ENCODE results near the gene MXD1.
"Not testable (repeated sequence)": the region's sequence is repeated elsewhere in the genome, so short reads cannot be mapped to it uniquely, and the experiment has no call there.

MXD1 gene

DNA sequence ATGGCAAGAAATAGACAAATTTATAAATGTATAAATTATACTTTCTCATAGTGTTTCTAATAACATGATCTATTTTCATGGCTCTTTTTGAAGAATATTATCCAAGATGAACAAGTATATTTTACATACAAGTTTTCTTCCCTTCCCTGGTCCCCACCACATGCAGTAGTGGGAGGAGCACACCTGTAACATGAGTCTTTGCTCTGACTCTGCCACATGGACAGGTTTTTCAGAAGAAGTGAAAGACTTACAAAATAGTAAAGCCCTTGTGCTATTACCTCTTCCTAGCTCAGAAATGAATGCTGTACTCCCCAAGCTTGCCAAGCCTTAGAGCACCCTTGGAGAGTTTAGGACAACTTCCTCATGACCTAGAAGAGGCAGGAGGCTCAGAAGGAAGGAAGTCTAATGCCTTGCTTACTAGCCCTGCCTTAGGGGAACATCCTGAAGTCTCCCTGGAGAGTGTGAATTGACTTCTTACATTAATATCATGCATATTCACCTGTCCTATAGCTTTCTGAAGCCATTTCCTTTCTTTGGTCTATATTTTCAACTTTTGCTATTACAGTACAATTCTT lies 18.4 kb downstream of the MXD1 start:
- no peak for DNase-seq (ENCODE audit: low read depth in 2 of 3, low spot score in 1 of 3)

DNA sequence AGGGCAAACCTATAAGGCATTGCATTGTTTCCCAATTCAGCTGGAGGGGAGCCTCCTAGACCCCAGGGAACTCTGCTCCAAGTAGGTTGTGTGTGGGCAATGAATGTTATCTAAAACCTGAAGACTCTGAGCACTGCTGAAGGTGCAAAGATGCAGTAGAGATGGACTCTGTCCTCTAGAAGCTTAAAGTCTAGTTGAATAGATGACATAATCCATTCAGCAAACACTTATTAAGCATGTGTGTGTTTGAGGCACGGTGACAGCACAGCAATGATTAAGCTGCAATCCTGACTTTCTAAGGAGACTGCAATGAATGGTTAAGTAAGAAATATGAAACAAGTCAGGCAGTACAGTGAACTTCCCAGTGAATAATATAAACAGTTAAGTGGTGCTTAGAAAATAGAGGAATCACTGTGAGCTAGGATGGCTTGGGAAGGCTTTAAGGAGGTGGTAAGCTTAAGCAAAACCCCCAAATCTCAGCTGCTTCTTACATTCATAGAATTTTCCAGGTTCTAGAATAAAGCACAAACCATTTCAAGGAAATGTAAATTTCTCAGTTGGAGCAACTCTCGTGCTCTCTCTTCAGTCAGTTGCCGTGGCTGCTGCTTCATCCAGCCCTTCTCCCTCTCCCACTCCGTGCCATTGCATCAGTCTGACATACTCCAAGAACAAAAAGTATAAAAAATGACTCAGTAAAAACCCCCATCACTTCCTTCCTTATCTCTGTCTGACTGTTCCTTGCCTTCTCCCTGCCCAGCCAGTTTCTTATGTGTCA lies 19.1 kb downstream of the MXD1 start:
- DNase-seq (ENCODE audit: low read depth in 2 of 3, low spot score in 1 of 3) = no peak

DNA sequence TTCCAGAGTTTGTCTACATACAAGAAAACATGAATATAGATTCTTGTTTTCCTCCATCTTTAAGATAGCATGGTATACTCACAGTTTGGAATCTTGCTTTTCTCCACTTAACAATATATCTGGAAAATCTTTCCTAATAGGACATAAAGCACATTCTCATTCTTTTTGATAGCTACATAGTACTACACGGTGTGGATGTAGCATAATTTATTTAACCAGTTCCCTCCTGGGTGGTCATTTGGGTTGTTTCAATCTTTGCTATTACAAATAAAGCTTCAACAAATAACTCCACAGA lies 19.7 kb downstream of the MXD1 start:
- DNase-seq (ENCODE audit: low read depth in 2 of 3, low spot score in 1 of 3) = no peak

DNA sequence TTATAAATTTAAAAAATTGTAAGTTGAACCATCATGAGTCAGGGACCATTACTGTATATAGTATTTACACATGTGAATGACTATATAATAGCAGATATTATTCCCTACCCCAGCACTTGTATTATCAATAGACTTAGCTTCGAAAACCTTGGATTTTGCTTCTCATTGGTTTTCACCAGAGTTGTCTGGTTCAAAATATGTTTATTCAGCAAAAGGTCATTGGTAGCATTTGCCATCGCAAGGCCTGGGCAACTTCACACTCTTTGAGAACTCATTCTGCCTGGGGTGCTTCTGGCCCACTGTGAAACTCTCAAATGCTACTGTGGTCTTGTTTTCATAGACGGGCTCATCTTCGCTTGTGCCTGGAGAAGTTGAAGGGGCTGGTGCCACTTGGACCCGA lies 20.1 kb downstream of the MXD1 start:
- DNase-seq (ENCODE audit: low read depth in 2 of 3, low spot score in 1 of 3) = no peak

DNA sequence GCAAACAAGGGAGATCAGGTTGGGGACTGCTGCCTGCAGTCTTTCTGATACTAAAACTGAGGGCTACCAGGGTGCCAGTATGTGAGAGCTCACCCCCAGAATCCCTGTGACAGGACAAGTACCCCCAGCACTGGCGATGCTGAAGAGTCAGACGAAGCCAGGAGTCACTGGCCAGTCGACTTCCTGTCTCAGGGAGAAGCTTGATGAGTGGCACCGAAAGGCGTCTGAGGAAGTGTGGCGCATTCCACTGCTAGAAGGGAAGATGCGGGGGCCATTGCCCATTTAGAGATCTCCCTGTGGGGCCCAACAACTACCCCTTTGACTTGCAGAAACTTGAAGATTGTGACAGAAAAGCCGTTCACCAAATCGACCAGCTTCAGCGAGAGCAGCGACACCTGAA lies 22.0 kb downstream of the MXD1 start:
- DNase-seq (ENCODE audit: low read depth in 2 of 3, low spot score in 1 of 3) = no peak

DNA sequence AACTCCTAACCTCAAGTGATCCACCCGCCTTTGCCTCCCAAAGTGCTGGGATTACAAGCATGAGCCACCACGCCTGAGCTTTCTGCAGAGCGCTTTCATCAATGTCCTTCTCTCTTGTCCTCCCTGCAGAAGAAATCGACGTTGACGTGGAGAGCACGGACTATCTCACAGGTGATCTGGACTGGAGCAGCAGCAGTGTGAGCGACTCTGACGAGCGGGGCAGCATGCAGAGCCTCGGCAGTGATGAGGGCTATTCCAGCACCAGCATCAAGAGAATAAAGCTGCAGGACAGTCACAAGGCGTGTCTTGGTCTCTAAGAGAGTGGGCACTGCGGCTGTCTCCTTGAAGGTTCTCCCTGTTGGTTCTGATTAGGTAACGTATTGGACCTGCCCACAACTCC lies 23.1 kb downstream of the MXD1 start:
- DNase-seq (ENCODE audit: low read depth in 2 of 3, low spot score in 1 of 3) = no peak

DNA sequence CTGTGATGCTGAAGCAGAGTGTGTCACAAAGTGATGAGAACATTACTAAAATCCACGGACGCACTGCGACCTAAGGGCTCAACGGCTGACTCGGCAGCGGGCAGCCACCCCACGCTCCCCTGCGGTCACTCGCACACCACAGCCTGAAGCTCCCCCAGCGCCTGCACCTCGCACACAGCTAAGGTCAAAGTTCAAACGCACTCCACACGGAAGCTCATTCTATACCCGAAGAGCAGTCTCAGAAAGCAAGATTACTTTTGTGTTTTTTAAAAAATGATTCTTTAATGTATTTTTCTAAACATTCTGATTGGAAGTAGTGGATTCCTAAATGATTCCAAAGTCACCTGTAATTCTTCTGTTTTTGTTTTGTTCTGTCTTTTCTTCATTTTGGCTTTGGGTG lies 24.8 kb downstream of the MXD1 start:
- no peak for DNase-seq (ENCODE audit: low read depth in 2 of 3, low spot score in 1 of 3)

DNA sequence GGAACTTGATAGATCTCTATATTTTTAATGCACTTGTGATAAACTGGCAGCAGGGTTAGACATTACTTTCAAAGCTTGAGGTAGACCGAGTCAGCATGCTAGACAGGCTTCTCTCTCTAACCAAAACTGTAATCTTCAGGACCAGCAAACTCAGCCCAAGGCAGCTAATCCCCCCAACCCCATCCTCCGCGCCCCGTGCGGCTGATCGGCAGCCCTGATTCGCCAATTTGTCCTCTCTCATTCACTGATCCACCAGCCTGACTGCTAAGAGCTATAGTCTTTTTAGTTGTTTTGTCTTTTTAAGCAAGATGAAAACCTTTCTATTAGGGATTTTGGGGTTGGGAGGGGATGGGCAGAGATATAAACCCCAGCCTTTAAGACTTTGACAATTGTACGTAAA lies 25.8 kb downstream of the MXD1 start:
- DNase-seq (ENCODE audit: low read depth in 2 of 3, low spot score in 1 of 3) = no peak

DNA sequence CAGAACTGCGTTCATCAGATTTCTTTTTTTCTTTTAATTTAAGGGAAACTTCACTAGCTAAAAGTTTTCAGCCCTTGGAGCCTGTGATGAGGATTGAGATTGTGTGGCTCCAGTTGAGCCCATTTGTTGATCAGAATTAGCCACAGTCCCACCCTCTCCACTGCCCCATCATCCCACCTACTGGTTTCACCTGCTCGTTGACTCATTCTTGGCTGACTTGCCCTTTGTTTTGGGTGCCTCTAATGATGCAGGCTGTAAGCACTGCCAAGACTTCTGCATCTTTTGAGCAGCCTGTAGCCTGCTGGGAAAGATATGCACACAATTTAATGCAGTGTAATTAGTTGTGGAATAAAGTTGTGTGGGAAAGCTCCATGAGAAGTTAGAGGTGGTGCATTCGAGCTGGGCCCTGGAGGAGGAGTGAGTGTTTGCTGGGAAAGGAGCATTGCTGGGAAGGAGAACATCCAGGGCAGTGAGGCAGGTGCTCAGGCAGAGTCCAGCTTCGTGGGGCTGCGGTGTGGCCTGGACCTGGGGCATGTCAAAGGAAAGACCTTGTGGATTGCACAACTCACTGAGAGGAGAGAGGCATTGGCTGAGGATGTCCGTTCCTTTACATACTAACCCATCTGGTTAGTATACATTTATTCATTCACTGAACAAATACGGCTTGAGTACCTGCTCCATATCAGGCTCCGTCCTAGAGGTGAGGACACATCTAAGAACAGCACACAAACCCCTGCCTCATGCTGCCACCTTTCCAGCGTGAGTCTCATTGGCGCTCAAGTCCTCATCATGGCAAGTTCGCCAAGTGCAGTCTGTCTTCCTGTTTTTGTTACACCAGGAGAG lies 28.3 kb downstream of the MXD1 start:
- no peak for DNase-seq (ENCODE audit: low read depth in 2 of 3, low spot score in 1 of 3)

DNA sequence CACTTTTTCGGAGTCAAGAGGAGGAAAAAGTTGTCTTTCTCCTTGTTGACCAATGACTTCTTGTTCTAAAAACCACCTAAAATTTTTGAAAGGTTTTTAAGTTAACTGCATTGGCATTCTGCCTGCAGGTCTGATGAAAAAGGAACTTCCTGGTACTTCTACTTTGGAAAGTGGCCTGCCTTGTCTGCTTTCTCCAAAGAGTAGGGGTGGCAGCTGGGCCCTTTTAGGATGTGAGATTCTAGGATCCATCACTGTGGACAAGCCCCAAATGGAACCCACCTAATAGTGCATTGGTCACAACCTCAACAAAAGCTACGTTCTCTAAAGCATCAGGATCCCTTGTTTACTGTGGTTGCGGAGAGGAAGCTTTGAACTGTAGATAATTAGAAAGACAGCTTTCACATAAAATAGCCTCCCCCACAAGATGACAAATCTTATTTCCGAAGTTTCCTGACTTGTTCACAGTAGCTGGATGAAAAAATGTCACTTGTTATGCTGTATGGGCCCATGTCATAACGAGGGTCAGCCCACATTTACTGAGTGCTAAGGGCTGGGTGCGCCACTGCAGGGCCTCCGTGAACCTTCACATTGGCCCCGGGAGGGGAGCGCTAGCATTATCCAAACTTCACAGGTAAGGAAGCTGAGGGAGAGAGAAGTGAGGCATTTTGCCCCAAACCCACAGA lies 29.1 kb downstream of the MXD1 start:
- no peak for DNase-seq (ENCODE audit: low read depth in 2 of 3, low spot score in 1 of 3)

DNA sequence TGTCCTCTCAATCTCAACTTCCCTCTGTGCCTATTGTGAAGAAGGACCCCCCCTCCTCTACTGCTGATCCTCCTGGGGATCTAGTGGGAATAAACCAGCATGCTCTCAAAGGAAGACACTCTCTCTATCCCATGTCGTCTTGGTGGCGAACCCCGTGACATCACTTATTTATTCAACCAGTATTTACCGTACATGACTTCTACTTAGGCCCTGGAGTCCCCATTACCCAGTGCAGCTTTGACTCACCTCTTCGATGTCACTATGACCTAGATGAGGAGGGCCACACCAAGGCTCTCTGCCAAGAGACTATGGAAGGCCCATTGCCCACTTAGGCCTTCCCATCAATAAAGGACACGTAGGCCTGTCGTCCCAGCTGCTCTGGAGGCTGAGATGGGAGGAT lies 29.8 kb downstream of the MXD1 start:
- no peak for DNase-seq (ENCODE audit: low read depth in 2 of 3, low spot score in 1 of 3)

DNA sequence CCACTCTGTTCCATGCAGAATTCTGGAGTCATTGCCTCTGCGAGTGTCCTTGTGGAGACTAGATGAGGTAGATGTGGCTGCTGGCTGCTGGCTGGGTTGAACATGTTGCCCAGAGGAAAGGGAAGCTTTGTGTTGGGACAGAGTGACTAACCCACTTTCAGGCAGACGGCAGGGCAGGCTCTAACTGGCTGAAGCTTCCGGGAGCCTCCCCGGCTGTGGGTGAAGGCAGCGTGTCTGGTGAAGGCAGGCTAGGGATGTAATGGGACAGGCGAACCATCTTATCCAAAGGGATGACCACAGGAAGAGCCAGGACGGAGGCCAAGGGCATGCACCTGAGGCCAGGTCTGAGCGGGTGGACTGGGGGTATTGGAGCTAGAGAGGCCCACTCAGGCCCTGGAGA lies 30.5 kb downstream of the MXD1 start:
- no peak for DNase-seq (ENCODE audit: low read depth in 2 of 3, low spot score in 1 of 3)

DNA sequence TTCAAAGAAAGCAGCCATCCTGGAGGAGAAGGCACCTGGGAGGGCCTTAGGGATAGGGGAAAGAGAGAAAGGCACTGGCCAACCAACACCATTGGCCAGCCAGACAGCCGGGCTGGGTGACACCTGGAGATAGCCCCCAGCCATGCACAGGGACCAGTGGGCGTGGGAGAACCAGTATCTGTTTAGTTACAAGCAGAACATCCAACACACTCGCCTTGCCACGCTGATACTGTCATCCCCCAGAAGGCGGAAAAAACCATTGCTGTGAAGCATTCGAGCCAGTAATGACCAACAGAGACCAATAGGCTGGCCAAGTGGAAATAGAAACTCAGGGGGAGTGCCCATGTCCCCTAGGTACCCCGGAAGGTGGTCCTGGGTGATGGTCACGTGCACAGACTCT lies 31.0 kb downstream of the MXD1 start:
- no peak for DNase-seq (ENCODE audit: low read depth in 2 of 3, low spot score in 1 of 3)

DNA sequence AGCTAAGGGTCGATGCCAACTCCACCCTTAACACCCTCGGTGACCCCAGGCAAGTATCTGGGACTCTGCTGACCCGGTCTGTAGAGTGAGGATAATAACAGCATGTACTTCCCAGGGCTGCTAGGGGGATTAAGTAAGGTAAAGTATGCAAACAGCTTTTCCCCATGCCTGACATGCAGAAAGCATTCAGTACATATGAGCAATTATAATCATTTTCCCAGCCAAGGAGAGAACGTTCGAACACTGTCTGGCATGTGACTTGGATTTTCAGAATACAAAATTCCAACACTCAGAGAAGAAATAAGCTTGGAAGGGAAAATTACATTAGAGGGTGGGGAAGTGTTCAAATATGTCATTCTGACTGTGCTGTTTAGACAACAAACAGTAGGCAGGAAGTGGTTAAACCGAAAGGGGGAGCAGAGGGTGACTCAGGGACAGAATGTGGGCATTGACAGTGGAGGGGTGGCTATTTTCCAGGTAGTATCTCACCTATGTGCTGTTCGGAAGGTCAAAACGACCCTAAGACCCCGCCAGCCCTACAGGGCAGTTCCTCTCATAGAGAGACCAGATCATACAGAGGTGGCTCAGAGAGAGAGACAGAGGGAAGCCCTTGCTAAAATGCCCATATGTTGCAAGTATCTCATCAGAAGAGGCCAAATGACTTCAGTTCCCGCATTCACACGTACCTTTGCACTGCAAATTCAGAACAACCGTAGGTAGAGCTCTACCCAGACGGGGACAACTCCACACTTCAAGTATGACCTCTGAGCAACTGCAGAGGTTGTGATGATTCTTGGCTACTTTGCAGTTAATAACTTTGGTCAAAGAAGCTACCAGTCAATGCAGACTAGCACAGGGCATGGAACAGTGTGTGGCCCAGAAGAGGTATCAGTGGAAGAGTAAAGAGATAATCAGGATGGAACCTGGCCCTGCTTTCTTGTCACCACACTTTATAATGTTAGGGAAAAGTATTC lies 31.7 kb downstream of the MXD1 start:
- DNase-seq (ENCODE audit: low read depth in 2 of 3, low spot score in 1 of 3) = peak in 2 of 3 donors; percentile 19 to 48

DNA sequence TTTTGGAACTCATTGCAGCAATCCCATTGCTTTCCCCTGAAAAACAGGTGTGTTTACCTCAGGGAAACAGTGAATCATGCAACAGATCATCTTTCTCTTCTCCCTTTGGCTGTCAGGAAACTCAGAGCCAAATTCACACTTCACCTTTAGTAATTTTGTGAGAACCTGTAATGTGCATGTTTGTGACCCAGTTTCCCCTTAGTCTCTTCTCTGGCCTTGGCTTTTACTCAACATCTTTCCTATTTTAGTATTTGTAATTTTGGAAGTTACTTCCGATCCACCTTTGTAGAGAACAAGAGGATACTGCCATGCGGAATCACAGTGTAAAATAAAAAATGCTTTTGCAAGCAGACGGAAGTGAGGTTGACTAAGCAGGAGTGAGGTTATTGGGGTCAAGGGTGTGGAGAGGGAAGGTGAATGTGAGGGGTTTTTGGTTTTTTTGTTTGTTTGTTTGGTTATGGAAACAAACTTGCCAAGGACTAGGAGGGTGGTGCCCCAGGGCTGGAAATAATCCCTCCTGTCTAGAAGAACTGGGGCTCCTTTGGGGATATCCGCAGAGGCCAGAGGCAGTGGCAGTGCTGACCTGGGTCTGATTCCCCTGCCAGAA lies 32.5 kb downstream of the MXD1 start:
- no peak for DNase-seq (ENCODE audit: low read depth in 2 of 3, low spot score in 1 of 3)

DNA sequence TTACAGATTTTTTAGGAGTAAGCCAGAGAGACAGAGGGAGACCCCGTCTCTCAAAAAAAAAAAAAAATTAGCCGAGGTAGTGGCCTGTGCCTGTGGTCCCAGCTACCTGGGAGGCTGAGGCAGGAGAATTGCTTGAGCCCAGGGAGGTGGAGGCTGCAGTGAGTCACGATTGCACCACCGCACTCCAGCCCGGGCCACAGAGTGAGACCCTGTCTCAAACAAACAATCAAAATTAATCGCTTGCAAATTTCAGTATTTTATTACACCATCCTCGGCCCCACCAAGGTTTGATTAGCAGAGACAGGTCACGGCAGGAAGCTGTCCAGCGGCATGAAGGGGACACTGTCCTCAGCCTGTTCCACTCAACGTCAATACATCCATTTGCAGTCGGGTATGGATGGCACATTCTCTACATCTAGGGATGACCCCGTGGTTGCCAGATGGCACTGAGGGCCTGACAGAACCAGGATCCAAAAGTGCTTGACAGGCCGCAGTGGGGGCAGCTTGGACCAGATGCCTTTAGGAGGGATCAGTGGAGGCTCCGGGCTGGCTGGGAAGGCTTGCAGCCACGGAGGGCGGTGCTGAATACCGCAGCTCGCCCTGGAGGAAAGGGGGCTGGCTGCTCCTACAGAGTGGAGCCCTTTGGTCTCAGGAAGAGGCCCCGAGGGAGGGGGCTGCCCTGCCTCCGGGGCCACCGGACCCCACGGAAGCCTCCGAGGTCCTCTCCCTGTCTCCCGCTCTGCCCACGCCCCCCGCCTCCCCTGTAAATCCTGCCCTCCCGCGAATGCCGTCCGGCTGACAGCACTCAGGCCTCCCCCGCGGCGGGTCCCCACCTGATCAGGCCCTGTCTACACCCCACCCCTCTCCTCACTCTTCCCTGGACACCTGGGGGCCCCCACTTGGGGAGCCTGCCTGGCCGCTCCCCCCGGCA lies 33.4 kb downstream of the MXD1 start:
- DNase-seq (ENCODE audit: low read depth in 2 of 3, low spot score in 1 of 3) = no peak

DNA sequence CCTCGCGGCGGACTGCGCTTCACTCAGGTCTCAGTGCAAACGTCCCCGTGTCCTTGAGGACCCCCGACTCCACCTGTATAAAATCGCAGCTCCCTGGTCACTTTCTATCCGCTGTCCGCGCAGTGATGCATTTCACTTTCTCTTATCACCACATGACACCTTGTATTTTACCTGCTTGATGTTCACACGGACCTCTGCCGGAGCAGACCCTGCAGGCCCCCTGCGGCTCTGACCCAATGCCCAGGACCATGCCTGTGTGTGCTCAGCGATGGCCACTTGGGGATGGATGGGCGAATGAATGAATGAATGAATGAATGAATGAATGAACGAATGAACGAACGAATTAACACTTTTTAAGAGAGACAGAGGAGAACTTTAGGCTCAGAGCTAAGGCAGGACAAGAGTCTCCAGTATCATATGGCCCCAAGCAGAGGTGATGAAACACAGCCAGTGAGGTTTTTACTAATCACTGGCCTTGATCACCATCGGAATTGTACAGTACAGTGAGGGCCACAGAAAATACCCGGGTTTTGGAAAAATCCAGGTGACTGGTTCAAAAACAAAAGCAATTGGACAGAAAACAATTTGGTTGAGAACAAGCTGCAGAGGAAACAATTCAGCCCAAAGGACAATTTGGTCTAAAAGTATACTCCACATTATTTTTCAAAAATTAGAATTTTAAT lies 34.2 kb downstream of the MXD1 start:
- no peak for DNase-seq (ENCODE audit: low read depth in 2 of 3, low spot score in 1 of 3)

DNA sequence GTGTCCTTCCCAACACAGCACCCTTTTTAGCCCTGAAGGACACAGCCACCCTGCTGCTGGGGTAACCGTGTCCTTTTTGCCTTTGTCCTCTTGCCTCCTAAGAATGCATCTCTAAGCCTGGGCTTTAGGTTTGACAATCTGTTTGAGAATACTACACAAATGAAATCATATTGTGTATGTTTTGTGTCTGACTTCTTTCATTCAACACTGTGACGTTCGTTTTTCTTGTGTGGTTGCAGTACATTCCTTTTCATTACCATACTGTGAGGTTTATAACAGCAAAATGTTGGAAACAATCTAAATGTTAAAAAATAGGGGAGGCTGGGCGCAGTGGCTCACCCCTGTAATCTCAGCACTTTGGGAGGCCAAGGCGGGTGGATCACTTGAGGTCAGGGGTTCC lies 35.3 kb downstream of the MXD1 start:
- DNase-seq (ENCODE audit: low read depth in 2 of 3, low spot score in 1 of 3) = no peak

DNA sequence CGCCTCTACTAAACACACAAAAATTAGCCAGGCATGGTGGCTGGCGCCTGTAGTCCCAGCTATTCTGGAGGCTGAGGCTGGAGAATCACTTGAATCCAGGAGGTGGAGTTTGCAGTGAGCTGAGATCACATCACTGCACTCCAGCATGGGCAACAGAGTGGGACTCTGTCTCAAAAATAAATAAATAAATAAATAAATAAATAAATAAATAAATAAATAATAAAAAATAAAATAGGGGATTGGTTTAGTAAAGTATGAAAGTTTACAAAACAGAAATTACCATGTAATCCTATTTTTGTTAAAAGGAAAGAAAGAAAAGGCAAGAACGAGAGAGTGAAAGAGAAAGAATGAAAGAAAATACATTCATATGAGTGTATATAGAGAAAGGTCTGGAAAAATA lies 35.8 kb downstream of the MXD1 start:
- DNase-seq (ENCODE audit: low read depth in 2 of 3, low spot score in 1 of 3) = not testable (repeated sequence)

All from stimulated activated CD4-positive, alpha-beta T cell treated with anti-CD3 and anti-CD28 coated beads, Interleukin-12 subunit alpha, Interleukin-12 subunit beta, amount 100 ng/mL, for 48 hours (primary cell).